BLaER1 treated with 17β-estradiol and CSF1 and Interleukin-3, amounts not matched to agents 10 nM and 100 nM (cell line): Measurements from ENCODE around the gene ZNF616.

Experiments
- H3K27ac ChIP-seq, 11 experiments: shearing (Covaris generic); formaldehyde crosslinking; 2 replicates each; pipeline ENCODE4 v1.8.1; 2022
- H3K27me3 ChIP-seq, 11 experiments: shearing (Covaris generic); formaldehyde crosslinking; 2 replicates each; pipeline ENCODE4 v1.8.1; 2022
- H3K36me3 ChIP-seq, 11 experiments: shearing (Covaris generic); formaldehyde crosslinking; 2 replicates each; pipeline ENCODE4 v1.8.1; 2022
- H3K4me1 ChIP-seq, 10 experiments: shearing (Covaris generic); formaldehyde crosslinking; 2 replicates each; pipeline ENCODE4 v1.8.1; 2022
- H3K4me2 ChIP-seq, 11 experiments: shearing (Covaris generic); formaldehyde crosslinking; 2 replicates each; pipeline ENCODE4 v1.8.1; 2022
- H3K4me3 ChIP-seq, 10 experiments: shearing (Covaris generic); formaldehyde crosslinking; 2 replicates each; pipeline ENCODE4 v1.8.1; 2022
- H3K9ac ChIP-seq, 11 experiments: shearing (Covaris generic); formaldehyde crosslinking; 2 replicates each; pipeline ENCODE4 v1.8.1; 2022
- H3K9me3 ChIP-seq, 11 experiments: shearing (Covaris generic); formaldehyde crosslinking; replicated peaks in 1 of 11; 2 replicates each; pipeline ENCODE4 v1.8.1; 2022
- H4K20me1 ChIP-seq, 11 experiments: shearing (Covaris generic); formaldehyde crosslinking; 2 replicates each; pipeline ENCODE4 v1.8.1; 2022
- Cebpa-rat ChIP-seq, 11 experiments: shearing (Covaris generic); IDR thresholded peaks; 2 replicates each; pipeline ENCODE4 v1.8.1; 2022

ZNF616 gene

GRCh38 chr19:52170304-52170703, 30.6 kb upstream of the ZNF616 start:
- no peak for TF ChIP-seq Cebpa-rat (IDR thresholded peaks at IDR 0.05)
- Histone ChIP-seq H3K4me3 (peak overlapping the region; percentile 79 to 97 (median 88)), H3K4me2 (peak overlapping the region; percentile 91 to 99 (median 97)), H3K9me3 (peaks cover 27 to 63% (median 38%) of the 10 kb centered on the region in 11 experiments), H3K4me1 (peaks cover 18 to 25% (median 21%) of the 10 kb centered on the region in 10 experiments), H3K9ac (peak overlapping the region; percentile 81 to 93 (median 87)), H3K27ac (peak overlapping the region in 9 of 11 experiments; percentile 71 to 85 (median 78); a peak in 15 of 22 replicates), H4K20me1 (no peaks in the 10 kb centered on the region), H3K36me3 (peaks cover 35 to 45% (median 42%) of the 10 kb centered on the region in 11 experiments), H3K27me3 (no peaks in the 10 kb centered on the region)

- no peaks in the 10 kb centered on the region for H4K20me1 ChIP-seq
- H3K27me3 ChIP-seq = no peaks in the 10 kb centered on the region
- peaks cover 100% of the 10 kb centered on the region in 11 experiments for H3K9me3 ChIP-seq
- H3K4me1 ChIP-seq = no peaks in the 10 kb centered on the region
- TF ChIP-seq Cebpa-rat (IDR thresholded peaks at IDR 0.05) = no peak
- H3K36me3 ChIP-seq = peaks cover 98 to 100% (median 100%) of the 10 kb centered on the region in 11 experiments
- no peak overlapping the region for H3K9ac ChIP-seq
- peak overlapping the region in 9 of 10 experiments; percentile 3 to 45 (median 19); a peak in 7 of 20 replicates for H3K4me3 ChIP-seq
- no peak overlapping the region for H3K27ac ChIP-seq
- no peak overlapping the region for H3K4me2 ChIP-seq
Measured at GRCh38 chr19:52155596-52156359, 16.0 kb upstream of the ZNF616 start.

GRCh38 chr19:52148256-52148655, 8.5 kb upstream of the ZNF616 start:
- Histone ChIP-seq H3K4me2 (no peak overlapping the region), H3K9me3 (peaks cover 93 to 100% (median 98%) of the 10 kb centered on the region in 11 experiments), H3K36me3 (peaks cover 56 to 84% (median 64%) of the 10 kb centered on the region in 11 experiments), H3K27me3 (no peaks in the 10 kb centered on the region), H3K27ac (no peak overlapping the region), H3K4me3 (no peak overlapping the region; a peak in 1 of 20 replicates), H3K9ac (no peak overlapping the region), H4K20me1 (no peaks in the 10 kb centered on the region), H3K4me1 (no peaks in the 10 kb centered on the region)
- TF ChIP-seq Cebpa-rat (IDR thresholded peaks at IDR 0.05) = no peak

GRCh38 chr19:52142001-52142595, 2.4 kb upstream of the ZNF616 start:
- no peak overlapping the region for H3K4me3 ChIP-seq
- no peak overlapping the region for H3K4me2 ChIP-seq
- no peak for TF ChIP-seq Cebpa-rat (IDR thresholded peaks at IDR 0.05)

GRCh38 chr19:52141203-52141602, 1.5 kb upstream of the ZNF616 start:
- Histone ChIP-seq H3K27me3 (no peaks in the 10 kb centered on the region), H3K4me2 (no peak overlapping the region)

More at GRCh38 chr19:52142001-52142595, 2.4 kb upstream of the ZNF616 start:
- Histone ChIP-seq H3K9ac (no peak overlapping the region), H4K20me1 (no peaks in the 10 kb centered on the region), H3K9me3 (peaks cover 43 to 77% (median 56%) of the 10 kb centered on the region in 11 experiments), H3K27ac (no peak overlapping the region), H3K27me3 (no peaks in the 10 kb centered on the region), H3K4me1 (peaks cover 12 to 22% (median 18%) of the 10 kb centered on the region in 10 experiments), H3K36me3 (peaks cover 6 to 38% (median 23%) of the 10 kb centered on the region in 11 experiments; a peak in 15 of 22 replicates)

GRCh38 chr19:52140032-52140710, 433 bp upstream of the ZNF616 start:
- Histone ChIP-seq H3K4me3 (peak overlapping the region; percentile 83 to 99 (median 92)), H3K4me1 (peaks cover 12 to 22% (median 18%) of the 10 kb centered on the region in 10 experiments), H3K9me3 (peaks cover 41 to 77% (median 56%) of the 10 kb centered on the region in 11 experiments), H3K9ac (peak overlapping the region in 10 of 11 experiments; percentile 90 to 96 (median 94); a peak in 19 of 22 replicates), H3K27ac (peak overlapping the region in 9 of 11 experiments; percentile 91 to 95 (median 94); a peak in 14 of 22 replicates), H3K27me3 (no peaks in the 10 kb centered on the region), H4K20me1 (no peaks in the 10 kb centered on the region), H3K4me2 (peak overlapping the region; percentile 24 to 79 (median 55)), H3K36me3 (peaks cover 16 to 44% (median 29%) of the 10 kb centered on the region in 11 experiments)
- TF ChIP-seq Cebpa-rat (IDR thresholded peaks at IDR 0.05) = no peak

More at GRCh38 chr19:52141203-52141602, 1.5 kb upstream of the ZNF616 start:
- peaks cover 41 to 77% (median 56%) of the 10 kb centered on the region in 11 experiments for H3K9me3 ChIP-seq
- H3K27ac ChIP-seq = no peak overlapping the region
- H3K4me1 ChIP-seq = peaks cover 12 to 22% (median 18%) of the 10 kb centered on the region in 10 experiments
- H3K36me3 ChIP-seq = peaks cover 10 to 38% (median 20%) of the 10 kb centered on the region in 11 experiments
- no peak overlapping the region for H3K9ac ChIP-seq
- H4K20me1 ChIP-seq = no peaks in the 10 kb centered on the region
- no peak for TF ChIP-seq Cebpa-rat (IDR thresholded peaks at IDR 0.05)
- no peak overlapping the region for H3K4me3 ChIP-seq

GRCh38 chr19:52138983-52139251, 821 bp downstream of the ZNF616 start:
- no peak for TF ChIP-seq Cebpa-rat (IDR thresholded peaks at IDR 0.05)
- Histone ChIP-seq H3K9me3 (peaks cover 44 to 77% (median 57%) of the 10 kb centered on the region in 11 experiments), H3K36me3 (peaks cover 29 to 52% (median 37%) of the 10 kb centered on the region in 11 experiments), H3K27me3 (no peaks in the 10 kb centered on the region), H3K4me2 (peak overlapping the region; percentile 86 to 99 (median 94)), H3K4me3 (peak overlapping the region; percentile 83 to 99 (median 92)), H4K20me1 (no peaks in the 10 kb centered on the region), H3K27ac (peak overlapping the region; percentile 91 to 96 (median 94)), H3K4me1 (peaks cover 12 to 22% (median 18%) of the 10 kb centered on the region in 10 experiments), H3K9ac (peak overlapping the region; percentile 90 to 96 (median 94))

- peaks cover 34 to 52% (median 40%) of the 10 kb centered on the region in 11 experiments for H3K36me3 ChIP-seq
- peaks cover 12 to 22% (median 18%) of the 10 kb centered on the region in 10 experiments for H3K4me1 ChIP-seq
- H3K27ac ChIP-seq = peak overlapping the region; percentile 91 to 96 (median 94)
- H3K4me3 ChIP-seq = peak overlapping the region; percentile 83 to 99 (median 92)
- H3K9me3 ChIP-seq = peaks cover 45 to 77% (median 57%) of the 10 kb centered on the region in 11 experiments
- H3K9ac ChIP-seq = peak overlapping the region; percentile 90 to 96 (median 94)
- no peak for TF ChIP-seq Cebpa-rat (IDR thresholded peaks at IDR 0.05)
- no peaks in the 10 kb centered on the region for H4K20me1 ChIP-seq
- H3K27me3 ChIP-seq = no peaks in the 10 kb centered on the region
- H3K4me2 ChIP-seq = peak overlapping the region; percentile 86 to 99 (median 94)
Measured at GRCh38 chr19:52138278-52138982, 1.3 kb downstream of the ZNF616 start.
